ENCODE results near the gene MLPH.

DNA sequence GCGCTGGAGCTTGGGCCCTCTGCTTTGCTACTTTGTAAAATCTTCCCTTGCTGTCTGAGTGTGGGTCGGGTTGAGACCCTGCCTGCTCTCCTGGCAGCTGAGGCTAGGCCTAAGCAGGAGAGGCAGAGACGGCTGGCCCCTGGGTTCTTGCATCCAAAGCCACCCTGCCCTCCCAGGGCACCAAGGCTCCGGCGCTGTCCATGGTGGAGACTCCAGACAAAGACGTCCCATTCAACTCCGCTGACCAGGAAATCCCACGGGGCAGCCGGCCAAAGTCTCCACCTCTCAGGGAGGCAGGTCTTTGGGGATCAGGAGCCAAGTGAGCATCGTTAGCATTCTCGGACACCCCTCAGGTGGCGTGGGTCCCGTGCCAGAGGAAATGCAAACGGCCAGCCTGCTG lies 76.8 kb downstream of the MLPH start:
- no peak for TF ChIP-seq CTCF (IDR thresholded peaks at IDR 0.05)
- no peak for TF ChIP-seq POLR2AphosphoS5 (IDR thresholded peaks at IDR 0.05; ENCODE audit: insufficient read depth in 1 of 2, low read depth in 1 of 2)
